Ureter (tissue), 1 donor: Measurements from ENCODE around the gene GPC4. TPM values are rescaled to one million over a fixed set of nuclear protein-coding genes. Genes with fewer than 3 reads are reported as not detected.
A peak's percentile ranks its signal among the peaks of the same experiment; 100 is the strongest.

Source experiments
- DNase-seq: peaks from one replicate; pipeline ENCODE4 v3.0.0-alpha.2; 2020; ENCODE audit warnings: low spot score
- total RNA-seq: library from RNA; stranded (reverse); gene quantifications from one replicate; pipeline ENCODE4 v1.2.4, GENCODE V29; 2023
- donor health status: DM: yes; HTN: yes; CAD: no.

GPC4 gene
- total RNA-seq: 8.0 TPM

DNA sequence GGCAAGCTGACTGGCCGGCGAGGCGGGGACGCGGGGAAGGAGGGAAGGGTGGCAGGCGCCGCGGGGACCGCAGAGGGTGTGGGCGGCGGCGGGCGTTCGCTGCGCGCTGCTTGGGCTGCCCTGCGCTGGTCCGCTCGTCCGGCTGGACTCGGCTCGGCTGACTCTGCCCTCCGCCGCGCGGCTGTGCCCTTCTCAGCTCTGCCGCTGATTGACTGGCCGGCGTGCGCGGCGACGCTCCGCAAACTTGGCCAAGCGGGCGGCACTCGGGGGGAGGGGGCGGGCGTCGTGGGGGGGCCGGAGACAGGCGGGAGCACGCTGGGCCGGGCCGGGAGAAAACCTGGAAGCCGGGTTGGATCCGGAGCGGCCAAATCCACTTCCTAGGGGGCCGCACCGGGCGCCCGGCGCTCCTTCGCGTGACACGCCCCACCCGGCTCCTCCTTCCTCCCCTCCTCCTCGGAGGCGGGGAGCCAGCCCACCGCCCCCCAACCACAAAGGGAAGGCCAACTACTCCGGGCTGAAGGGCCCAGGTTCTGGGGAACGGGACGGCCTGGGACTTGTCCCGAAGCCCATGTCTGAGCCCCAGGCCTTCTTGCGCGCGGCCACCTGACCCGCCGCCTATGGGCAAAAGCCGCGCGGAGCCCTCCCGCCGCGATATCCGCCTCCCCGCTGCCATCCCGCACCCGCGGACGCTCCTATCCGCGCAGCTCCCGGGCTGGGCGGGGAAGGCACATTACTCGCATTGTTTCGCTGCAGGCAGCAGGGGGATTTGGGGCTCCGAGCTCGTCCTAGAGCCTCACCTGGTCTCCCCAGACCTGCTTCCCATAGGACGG is at the start of gene GPC4:
Gene GPC4 (minus strand): TSS at position 214 of the 830 bp plus-strand sequence. CDS start 524 bp downstream, outside the sequence.
- DNase-seq: peak; percentile 62

DNA sequence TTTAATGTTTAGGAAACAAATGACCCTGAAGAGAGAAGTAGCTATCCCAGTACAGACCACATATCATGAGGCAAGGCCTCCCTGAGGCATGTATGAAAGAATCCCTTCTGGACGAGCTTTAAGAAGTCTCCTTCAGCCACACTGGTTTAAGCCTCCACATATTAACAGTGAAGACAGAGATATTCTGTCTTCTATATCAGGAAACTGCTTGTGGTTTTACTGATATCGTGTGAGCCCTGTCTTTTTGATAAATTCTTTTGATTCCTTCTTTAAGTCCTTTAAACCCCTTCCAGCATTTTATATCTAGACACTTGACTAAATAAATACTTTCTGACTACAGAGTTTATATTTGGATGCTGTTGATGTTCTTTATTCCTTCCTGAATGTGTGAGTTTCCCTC is 45.9 kb upstream of the GPC4 start:
- DNase-seq: no peak

DNA sequence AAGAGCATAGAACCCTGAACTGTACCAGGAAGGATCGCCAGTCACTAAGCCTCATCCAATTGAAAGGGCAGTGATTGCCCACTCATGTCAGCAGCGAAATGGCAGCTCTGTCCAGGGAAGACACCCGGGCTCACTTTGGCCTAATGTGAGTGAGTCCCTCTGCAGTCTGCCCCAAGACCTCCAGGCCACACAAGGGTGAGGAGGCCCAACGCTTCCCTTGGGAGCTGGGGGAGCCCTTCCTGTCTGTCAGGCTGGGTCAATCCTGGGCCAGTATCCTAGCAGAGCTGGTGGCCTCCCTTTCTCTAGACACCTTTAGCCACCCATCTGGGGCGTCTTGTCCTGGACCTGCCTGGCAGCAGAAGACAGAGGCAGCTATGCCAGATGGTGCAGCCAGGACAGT is 39.6 kb upstream of the GPC4 start:
- DNase-seq: no peak

DNA sequence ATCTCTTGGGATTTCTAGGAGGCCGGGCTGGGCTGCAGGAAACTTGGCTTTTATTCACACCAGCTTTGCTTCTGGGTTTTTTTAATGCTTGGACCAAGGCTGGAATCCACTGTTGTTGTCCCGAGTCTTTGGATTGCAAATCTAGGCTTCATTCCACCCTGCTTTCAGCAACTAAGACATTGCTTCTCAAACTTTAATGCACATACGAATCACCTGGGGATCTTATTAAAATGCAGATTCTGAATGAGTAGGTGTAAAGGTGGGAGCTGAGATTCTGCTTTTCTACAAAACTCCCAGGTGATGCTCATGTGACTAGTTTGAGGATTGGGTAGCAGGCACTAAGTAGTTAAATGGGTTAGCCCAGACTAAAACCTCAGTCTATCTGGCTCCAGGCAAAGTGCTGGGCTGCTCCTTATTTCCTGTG is 39.2 kb upstream of the GPC4 start:
- DNase-seq: no peak

GRCh38 chrX:133448512-133449076 is 33.3 kb upstream of the GPC4 start:
- no peak for DNase-seq

DNA sequence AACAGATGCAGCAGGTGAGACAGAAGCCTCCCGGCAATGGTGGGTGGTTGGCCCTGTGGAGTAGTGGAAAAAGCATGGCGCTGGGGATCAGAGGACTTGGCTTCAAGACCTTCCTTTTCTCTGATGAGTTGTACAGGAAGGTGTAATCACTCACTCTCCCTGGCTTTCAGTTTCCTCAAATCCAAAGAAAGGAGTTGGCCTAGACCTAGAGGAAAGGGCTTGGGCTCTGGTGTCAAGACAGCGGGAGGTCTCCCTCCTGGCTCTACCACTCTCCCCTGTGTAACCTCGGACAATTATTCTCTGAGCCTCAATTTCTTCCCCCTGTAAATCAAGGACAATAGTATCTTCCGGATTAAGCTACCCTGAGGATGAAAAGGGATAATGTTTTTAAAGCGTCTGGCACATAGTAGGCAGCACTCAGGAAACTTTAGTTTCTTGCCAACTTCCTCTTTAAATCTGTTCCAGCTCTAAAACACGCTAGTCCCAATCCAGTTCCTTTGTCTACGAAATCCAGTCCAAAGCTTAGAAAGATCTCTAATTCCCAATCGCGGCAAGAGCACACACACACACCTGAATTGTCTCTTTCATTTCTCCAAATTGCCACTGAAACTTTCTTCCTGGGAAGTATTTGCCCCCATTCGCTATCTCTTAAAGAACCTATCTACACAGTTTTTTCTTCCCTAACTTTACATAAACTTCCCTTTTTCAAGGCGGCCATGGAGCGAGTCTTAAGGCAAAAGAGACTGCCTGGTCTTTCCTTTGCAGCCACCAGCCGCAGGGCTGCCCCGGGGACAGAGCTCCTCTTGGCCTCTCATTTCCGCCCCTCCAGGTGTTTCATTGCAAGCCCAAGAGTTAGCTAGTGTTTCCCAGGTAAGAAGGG is 29.9 kb upstream of the GPC4 start:
- no peak for DNase-seq

- no peak for DNase-seq
These were observed 28.9 kb upstream of the GPC4 start for GRCh38 chrX:133444196-133444595.

DNA sequence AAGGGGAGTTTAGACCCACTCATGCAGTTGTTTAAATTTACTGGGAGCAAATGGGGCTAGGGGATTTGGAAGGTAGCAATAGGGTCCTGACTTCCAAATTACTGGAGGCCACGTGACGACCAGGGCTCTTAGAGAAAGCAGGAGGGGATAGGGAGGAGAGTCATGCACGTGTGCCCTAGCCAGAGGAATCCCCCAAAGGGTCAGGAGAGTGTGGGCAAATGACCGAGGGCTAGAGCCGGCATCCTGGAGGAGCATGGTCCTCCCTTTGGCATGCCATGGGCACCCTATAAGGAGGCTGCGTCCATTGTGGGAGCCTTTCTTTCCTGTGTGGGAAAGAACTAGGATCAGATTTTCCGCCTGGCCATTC is 25.5 kb upstream of the GPC4 start:
- DNase-seq: no peak

GRCh38 chrX:133440081-133440796 is 24.9 kb upstream of the GPC4 start:
- DNase-seq: no peak

GRCh38 chrX:133437766-133438165 is 22.5 kb upstream of the GPC4 start:
- no peak for DNase-seq

DNA sequence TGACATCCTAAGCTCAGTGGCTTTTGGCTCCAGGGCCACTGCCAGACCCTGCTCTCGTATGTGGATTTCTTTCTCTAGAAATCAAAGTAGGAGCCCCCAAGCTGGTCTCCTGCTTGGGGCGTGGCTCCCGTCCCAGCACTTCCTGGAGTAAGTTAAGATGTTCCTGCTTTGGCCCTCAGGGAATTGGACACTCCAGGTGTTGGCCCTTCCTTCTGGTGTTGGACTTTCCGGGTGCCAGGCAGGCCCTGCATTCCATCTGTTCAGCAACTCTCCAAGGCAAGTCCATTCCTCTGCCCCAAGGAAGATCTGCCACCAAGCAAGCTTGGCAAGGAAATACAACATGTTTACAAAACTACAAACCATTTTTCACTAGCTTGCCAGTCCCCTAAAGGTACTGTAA is 22.1 kb upstream of the GPC4 start:
- no peak for DNase-seq

DNA sequence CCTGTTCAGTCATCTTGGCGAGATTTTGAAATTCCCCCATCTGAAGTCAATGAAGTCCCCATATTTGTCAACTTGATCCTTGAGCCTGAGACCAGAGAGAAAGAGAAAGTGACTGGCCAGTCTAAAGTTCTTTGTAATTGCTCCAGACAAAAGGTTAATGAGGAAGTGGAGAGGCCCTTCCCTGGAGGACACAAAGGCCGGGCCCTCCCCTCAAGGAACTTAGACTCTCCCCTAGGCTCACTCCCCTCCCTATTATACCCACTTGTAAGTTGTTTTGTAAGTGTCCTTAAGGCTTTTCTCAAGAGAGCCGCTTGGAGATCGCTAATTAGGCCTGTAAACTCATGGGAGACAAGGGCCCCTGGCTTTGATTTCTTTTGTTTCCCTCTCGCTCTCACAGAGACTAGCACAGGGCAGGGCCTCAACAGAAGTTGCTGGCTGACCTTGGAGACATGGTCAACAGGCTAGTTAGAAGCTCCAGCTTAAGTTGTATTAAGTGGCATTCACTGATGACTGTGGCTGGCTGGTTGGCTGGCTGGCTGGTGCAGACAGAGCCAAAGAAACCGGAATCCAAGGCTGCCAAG is 20.3 kb upstream of the GPC4 start:
- DNase-seq: no peak

GRCh38 chrX:133434197-133434820 is 19.0 kb upstream of the GPC4 start:
- DNase-seq: no peak

GRCh38 chrX:133419911-133420310 is 4.6 kb upstream of the GPC4 start:
- no peak for DNase-seq

DNA sequence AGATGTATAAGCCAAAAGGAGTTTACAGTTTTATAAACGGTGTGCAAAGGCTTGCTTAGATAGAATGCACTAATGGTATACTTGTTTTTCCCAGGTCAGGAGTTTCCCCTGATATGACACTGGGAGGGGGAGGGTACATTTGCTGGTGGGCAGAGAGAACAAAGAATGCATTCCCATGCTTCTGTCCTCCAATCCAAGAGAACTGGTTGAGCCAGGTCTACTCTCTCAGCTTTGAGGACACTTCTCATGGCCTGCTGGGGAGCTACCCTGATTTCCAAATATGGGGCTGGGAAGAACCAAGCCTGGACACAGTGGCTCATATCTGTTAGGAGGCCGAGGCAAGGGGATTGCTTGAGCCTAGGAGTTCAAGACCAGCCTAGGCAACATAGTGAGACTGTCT is 3.3 kb upstream of the GPC4 start:
- DNase-seq: no peak

DNA sequence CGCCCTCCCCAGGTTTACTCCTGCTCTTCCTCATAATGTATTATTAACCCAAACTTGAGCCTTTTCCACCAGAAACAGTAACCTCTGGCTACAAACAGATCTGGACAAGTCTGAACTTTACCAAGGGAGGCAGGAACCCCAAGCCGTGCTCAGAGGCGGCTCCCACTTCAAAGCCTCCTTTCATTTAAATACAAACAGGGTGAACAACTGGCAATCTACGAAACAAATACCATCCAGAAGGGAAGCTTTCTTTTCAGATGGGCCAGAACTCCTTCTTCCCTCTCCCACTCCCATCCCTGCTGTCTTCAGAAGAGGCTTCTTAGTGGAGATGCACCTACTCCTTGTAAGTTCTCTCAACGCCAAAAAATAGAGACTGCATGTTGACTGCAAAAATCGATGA is 2.1 kb upstream of the GPC4 start:
- no peak for DNase-seq

- DNase-seq: no peak
These were observed 648 bp downstream of the GPC4 start for GRCh38 chrX:133414406-133415275.

- no peak for DNase-seq
These were observed 1.9 kb downstream of the GPC4 start for GRCh38 chrX:133413218-133413925.

DNA sequence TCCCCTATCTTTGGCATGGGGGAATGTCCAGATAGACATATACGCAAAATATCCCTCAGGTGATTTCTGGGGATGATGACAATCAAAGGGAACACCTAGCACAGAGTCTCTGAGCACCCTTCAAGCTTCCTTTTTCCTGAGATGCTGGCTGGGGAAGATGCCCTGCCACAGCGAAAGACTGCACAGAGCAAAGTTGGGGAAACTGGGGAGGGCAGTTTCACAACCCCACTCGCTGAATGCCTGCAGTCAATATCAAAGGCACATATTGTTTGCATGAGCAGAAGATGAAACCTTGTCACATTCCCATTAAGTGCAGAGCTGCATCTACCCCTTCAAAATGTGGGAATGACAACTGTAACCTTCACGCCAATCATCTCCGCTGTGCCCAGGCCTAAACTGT is 2.6 kb downstream of the GPC4 start:
- no peak for DNase-seq
